Measurements from ENCODE around the gene SCN10A. TPM values are rescaled to one million over a fixed set of nuclear protein-coding genes. Genes with fewer than 3 reads are reported as not detected.

SCN10A gene
- total RNA-seq, 4 donors from 2014 or later, result not detected

- TF ChIP-seq POLR2AphosphoS5 (IDR thresholded peaks at IDR 0.05), result no peak
- no peak for TF ChIP-seq EP300 (IDR thresholded peaks at IDR 0.05)
- TF ChIP-seq CTCF (IDR thresholded peaks at IDR 0.05), result no peak
- no peak for TF ChIP-seq POLR2A (IDR thresholded peaks at IDR 0.05)
- DNase-seq (ENCODE audit: low spot score in 2 of 2), result no peak
- no peak overlapping the region for H3K27ac ChIP-seq
- H3K27me3 ChIP-seq, result no peaks in the 10 kb centered on the region
- no peaks in the 10 kb centered on the region for H3K9me3 ChIP-seq
- no peaks in the 10 kb centered on the region for H3K36me3 ChIP-seq
- H3K4me1 ChIP-seq, result no peaks in the 10 kb centered on the region
- 86% methylated on average over 2 of the region's 3 CpGs for WGBS
- H3K4me3 ChIP-seq, result no peak overlapping the region
Measured at GRCh38 chr3:38763569-38763968, 52.4 kb downstream of the SCN10A start.

GRCh38 chr3:38758557-38758956 lies 57.5 kb downstream of the SCN10A start:
- Histone ChIP-seq H3K4me1 (no peaks in the 10 kb centered on the region), H3K9me3 (no peaks in the 10 kb centered on the region), H3K27ac (no peak overlapping the region), H3K36me3 (no peaks in the 10 kb centered on the region), H3K4me3 (no peak overlapping the region), H3K27me3 (peaks cover 3% of the 10 kb centered on the region)
- 89% methylated on average over 3 of the region's 3 CpGs for WGBS
- TF ChIP-seq POLR2AphosphoS5 (IDR thresholded peaks at IDR 0.05) (no peak), POLR2A (IDR thresholded peaks at IDR 0.05) (no peak), CTCF (IDR thresholded peaks at IDR 0.05) (no peak), EP300 (IDR thresholded peaks at IDR 0.05) (no peak)
- DNase-seq (ENCODE audit: low spot score in 2 of 2), result no peak

GRCh38 chr3:38757721-38758120 lies 58.3 kb downstream of the SCN10A start:
- Histone ChIP-seq H3K9me3 (no peaks in the 10 kb centered on the region), H3K27me3 (peaks cover 3% of the 10 kb centered on the region), H3K36me3 (no peaks in the 10 kb centered on the region), H3K4me1 (no peaks in the 10 kb centered on the region), H3K27ac (no peak overlapping the region), H3K4me3 (no peak overlapping the region)
- no peak for DNase-seq (ENCODE audit: low spot score in 2 of 2)
- TF ChIP-seq EP300 (IDR thresholded peaks at IDR 0.05), result no peak
- TF ChIP-seq CTCF (IDR thresholded peaks at IDR 0.05), result no peak
- TF ChIP-seq POLR2A (IDR thresholded peaks at IDR 0.05), result no peak
- no peak for TF ChIP-seq POLR2AphosphoS5 (IDR thresholded peaks at IDR 0.05)
- 57% methylated on average over 4 of the region's 4 CpGs for WGBS

- Histone ChIP-seq H3K4me1 (no peaks in the 10 kb centered on the region), H3K4me3 (no peak overlapping the region), H3K27ac (no peak overlapping the region), H3K27me3 (peaks cover 3% of the 10 kb centered on the region), H3K36me3 (no peaks in the 10 kb centered on the region), H3K9me3 (no peaks in the 10 kb centered on the region)
- no peak for TF ChIP-seq CTCF (IDR thresholded peaks at IDR 0.05)
- DNase-seq (ENCODE audit: low spot score in 2 of 2), result no peak
- WGBS, result 68% methylated on average over 5 of the region's 5 CpGs
Measured at GRCh38 chr3:38756892-38757291, 59.1 kb downstream of the SCN10A start.

- WGBS, result 53% methylated on average over 5 of the region's 5 CpGs
- Histone ChIP-seq H3K4me1 (no peaks in the 10 kb centered on the region), H3K27ac (no peak overlapping the region), H3K36me3 (no peaks in the 10 kb centered on the region), H3K27me3 (peaks cover 3% of the 10 kb centered on the region), H3K4me3 (no peak overlapping the region), H3K9me3 (no peaks in the 10 kb centered on the region)
- no peak for DNase-seq (ENCODE audit: low spot score in 2 of 2)
- TF ChIP-seq POLR2AphosphoS5 (IDR thresholded peaks at IDR 0.05) (no peak), EP300 (IDR thresholded peaks at IDR 0.05) (no peak), POLR2A (IDR thresholded peaks at IDR 0.05) (no peak), CTCF (IDR thresholded peaks at IDR 0.05) (no peak)
Measured at GRCh38 chr3:38755130-38755529, 60.9 kb downstream of the SCN10A start.

Data from suprapubic skin (tissue), 4 donors.